ENCODE measurements around the gene PRELP.

DNA sequence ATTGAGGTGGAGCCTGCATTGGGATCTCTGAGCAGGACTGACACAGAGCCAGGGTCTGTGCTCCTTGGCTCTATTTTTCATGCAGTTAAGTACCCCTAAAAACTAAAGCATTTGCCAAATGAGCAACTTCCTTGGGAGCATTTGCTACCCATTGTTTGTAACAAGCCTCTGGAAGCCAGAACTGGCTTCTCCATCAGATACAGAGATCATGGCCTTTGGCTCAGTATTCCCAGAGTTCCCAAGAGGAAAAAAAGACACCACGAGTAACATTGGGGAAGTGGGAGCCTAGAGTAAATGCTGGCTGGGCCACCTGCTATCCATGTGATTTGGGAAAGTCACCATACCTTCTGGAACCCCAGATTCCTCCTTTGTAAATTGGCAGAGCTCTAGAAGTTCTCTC lies 63.1 kb downstream of the PRELP start:
- TF ChIP-seq, protein P1, sequence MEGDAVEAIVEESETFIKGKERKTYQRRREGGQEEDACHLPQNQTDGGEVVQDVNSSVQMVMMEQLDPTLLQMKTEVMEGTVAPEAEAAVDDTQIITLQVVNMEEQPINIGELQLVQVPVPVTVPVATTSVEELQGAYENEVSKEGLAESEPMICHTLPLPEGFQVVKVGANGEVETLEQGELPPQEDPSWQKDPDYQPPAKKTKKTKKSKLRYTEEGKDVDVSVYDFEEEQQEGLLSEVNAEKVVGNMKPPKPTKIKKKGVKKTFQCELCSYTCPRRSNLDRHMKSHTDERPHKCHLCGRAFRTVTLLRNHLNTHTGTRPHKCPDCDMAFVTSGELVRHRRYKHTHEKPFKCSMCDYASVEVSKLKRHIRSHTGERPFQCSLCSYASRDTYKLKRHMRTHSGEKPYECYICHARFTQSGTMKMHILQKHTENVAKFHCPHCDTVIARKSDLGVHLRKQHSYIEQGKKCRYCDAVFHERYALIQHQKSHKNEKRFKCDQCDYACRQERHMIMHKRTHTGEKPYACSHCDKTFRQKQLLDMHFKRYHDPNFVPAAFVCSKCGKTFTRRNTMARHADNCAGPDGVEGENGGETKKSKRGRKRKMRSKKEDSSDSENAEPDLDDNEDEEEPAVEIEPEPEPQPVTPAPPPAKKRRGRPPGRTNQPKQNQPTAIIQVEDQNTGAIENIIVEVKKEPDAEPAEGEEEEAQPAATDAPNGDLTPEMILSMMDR (IDR thresholded peaks at IDR 0.05) = no peak
- TF ChIP-seq POLR2AphosphoS5 (IDR thresholded peaks at IDR 0.05) (no peak), POLR2A (IDR thresholded peaks at IDR 0.05; ENCODE audit: low read depth) (no peak)
